ENCODE data around the gene OTUD4. TPM values are rescaled to one million over a fixed set of nuclear protein-coding genes. Genes with fewer than 3 reads are reported as not detected.

OTUD4 gene
- total RNA-seq: 21.7 and 26.1 TPM in 2 replicates

GRCh38 chr4:145180298-145181090 lies at the start of gene OTUD4:
Gene OTUD4 (minus strand): TSS chr4:145180589. CDS start chr4:145179973, 616 bp downstream.

DNA sequence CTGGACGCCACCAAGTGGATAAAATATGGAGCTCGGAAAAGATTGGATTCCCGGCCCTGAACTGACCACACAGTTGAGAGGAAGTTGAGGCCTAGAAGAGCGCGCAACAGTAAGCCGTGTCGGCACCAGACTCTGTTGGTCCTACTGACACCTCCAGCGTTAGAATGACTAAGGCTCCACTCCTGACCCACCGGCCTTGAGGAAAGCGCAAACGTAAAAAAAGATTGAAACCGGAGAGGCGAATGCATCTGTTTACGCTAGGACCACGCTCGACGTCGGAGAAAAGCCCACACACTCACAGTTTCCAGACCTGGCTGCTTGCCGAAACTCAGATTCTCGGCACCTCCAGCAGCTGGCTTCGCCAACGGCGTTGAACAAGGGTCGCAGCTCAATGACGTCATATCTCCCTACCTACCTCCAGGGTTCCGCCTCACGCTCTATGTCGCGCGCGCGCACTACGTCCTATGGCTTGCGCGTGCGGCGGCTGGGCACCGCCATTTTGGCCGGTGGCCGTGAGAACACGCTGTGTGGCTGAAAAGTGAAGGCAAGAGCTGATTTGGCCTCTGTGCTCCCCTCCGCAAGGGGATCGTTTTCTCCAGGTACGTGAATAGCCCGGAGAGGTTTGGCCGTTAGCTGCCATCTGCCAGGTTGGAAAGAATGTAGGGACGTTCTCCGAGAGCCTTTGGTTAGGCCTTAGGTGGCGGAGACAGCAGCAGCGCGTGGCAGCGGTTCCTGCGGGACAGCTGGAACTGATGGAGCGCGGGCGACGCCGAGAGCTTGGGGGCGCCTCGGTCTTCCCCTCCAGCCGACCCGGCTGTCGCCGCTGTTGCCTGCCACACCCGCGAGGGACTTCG lies 82.3 kb downstream of the OTUD4 start, which contains the start of the genes ABCE1 and ANAPC10:
ABCE1 (plus strand) TSS at position 491 of the 854 bp plus-strand sequence. CDS start 6,102 bp downstream, outside the sequence.
ANAPC10 (minus strand) TSS at position 376 of the 854 bp plus-strand sequence. CDS start 2,097 bp downstream, outside the sequence.

Other genes starting within 250 kb of the OTUD4 start
- 18.0 and 21.7 TPM in 2 replicates for gene ANAPC10, start 82.4 kb downstream of the OTUD4 start, total RNA-seq
- gene ABCE1, start 82.3 kb downstream of the OTUD4 start, total RNA-seq: 142 and 143 TPM in 2 replicates

All from endothelial cell of coronary artery (primary cell).